IMR-90 (cell line): ENCODE measurements around the gene LIN52. TPM values are rescaled to one million over a fixed set of nuclear protein-coding genes. Genes with fewer than 3 reads are reported as not detected.
A peak's percentile ranks its signal among the peaks of the same experiment; 100 is the strongest.

ENCODE experiments used
- ATAC-seq: fragments of 200-7000 bp; cut with Tn5 transposase; 2 replicates; pipeline ENCODE4 v1.9.1; 2020; ENCODE audit warnings: low read depth, mild to moderate bottlenecking, moderate library complexity
- BruUV-seq: library from RNA; stranded (reverse); fragments of 400-500 nt; replicated peaks from 2 replicates; lab custom pipeline; 2021; lab: Mats Ljungman, UMichigan
- CTCF ChIA-PET: fragments of 300-600 bp; formaldehyde crosslinking; extraction: SDS; loops from one replicate; lab custom pipeline; 2021; ENCODE audit warnings: antibody characterized with exemption; lab: Yijun Ruan, JAX
- POLR2A ChIA-PET: fragments of 300-600 bp; sonication (Branson Sonifier 250); formaldehyde crosslinking; loops from one replicate; lab custom pipeline; 2022; ENCODE audit warnings: antibody characterized with exemption; ENCODE audit not compliant: unreplicated experiment; lab: Charles Lee
- DNase-seq: peaks from one replicate; pipeline ENCODE4 v3.0.0; 2013
- H2AFZ ChIP-seq: replicated peaks from 2 replicates; pipeline ENCODE3; 2013; ENCODE audit warnings: low read length, mild to moderate bottlenecking; ENCODE audit not compliant: poor library complexity
- H2AK5ac ChIP-seq: 2 replicates; pipeline ENCODE4 v1.6.1; 2013; ENCODE audit warnings: low read depth, low read length, inconsistent platforms
- H2AK9ac ChIP-seq: replicated peaks from 2 replicates; pipeline ENCODE3; 2013; ENCODE audit warnings: mild to moderate bottlenecking, low read depth, low read length, moderate library complexity; ENCODE audit not compliant: poor library complexity
- H2BK120ac ChIP-seq: 2 replicates; pipeline ENCODE4 v1.6.1; 2013; ENCODE audit warnings: low read depth, low read length, inconsistent platforms
- H2BK15ac ChIP-seq: 3 replicates; pipeline ENCODE4 v1.6.1; 2013; ENCODE audit warnings: low read depth, low read length, inconsistent platforms
- H2BK20ac ChIP-seq: 2 replicates; pipeline ENCODE4 v1.6.1; 2013; ENCODE audit warnings: low read depth, mild to moderate bottlenecking, inconsistent platforms, low read length, moderate library complexity
- H2BK5ac ChIP-seq: 2 replicates; pipeline ENCODE4 v1.6.1; 2013; ENCODE audit warnings: mild to moderate bottlenecking, low read depth, low read length, inconsistent platforms; ENCODE audit not compliant: poor library complexity, severe bottlenecking
- H3K14ac ChIP-seq: replicated peaks from 2 replicates; pipeline ENCODE4 v1.6.1; 2013; ENCODE audit warnings: low read depth, low read length, inconsistent platforms
- H3K18ac ChIP-seq: 2 replicates; pipeline ENCODE4 v1.6.1; 2013; ENCODE audit warnings: low read depth, low read length, control low read depth
- H3K23ac ChIP-seq: 2 replicates; pipeline ENCODE4 v1.6.1; 2013; ENCODE audit warnings: low read depth, low read length, inconsistent platforms
- H3K27ac ChIP-seq: 2 replicates; pipeline ENCODE4 v1.5.1; 2013; ENCODE audit warnings: mild to moderate bottlenecking, control low read depth, low read length; ENCODE audit not compliant: insufficient read depth
- H3K27me3 ChIP-seq: 2 replicates; pipeline ENCODE4 v1.6.1; 2013; ENCODE audit warnings: low read length; ENCODE audit not compliant: control insufficient read depth, insufficient read depth
- H3K36me3 ChIP-seq: 2 replicates; pipeline ENCODE4 v1.6.1; 2013; ENCODE audit warnings: low read length, mixed read lengths; ENCODE audit not compliant: control insufficient read depth, insufficient read depth
- H3K4ac ChIP-seq: 2 replicates; pipeline ENCODE4 v1.6.1; 2013; ENCODE audit warnings: low read depth, low read length, inconsistent platforms
- H3K4me1 ChIP-seq: 2 replicates; pipeline ENCODE4 v1.6.1; 2013; ENCODE audit warnings: low read length, mixed read lengths; ENCODE audit not compliant: control insufficient read depth, insufficient read depth
- H3K4me2 ChIP-seq: 2 replicates; pipeline ENCODE4 v1.6.1; 2013; ENCODE audit warnings: low read depth, mild to moderate bottlenecking, control low read depth, low read length, moderate library complexity
- H3K4me3 ChIP-seq: 2 replicates; pipeline ENCODE4 v1.5.1; 2013; ENCODE audit warnings: low read depth, mild to moderate bottlenecking, control low read depth, low read length, moderate library complexity; ENCODE audit not compliant: insufficient read depth
- H3K56ac ChIP-seq: 2 replicates; pipeline ENCODE4 v1.6.1; 2013; ENCODE audit warnings: low read length, inconsistent platforms; ENCODE audit not compliant: insufficient read depth; ENCODE audit errors: extremely low read depth
- H3K79me1 ChIP-seq, 2 experiments: 2 replicates each; pipeline ENCODE4 v1.6.1; 2013; ENCODE audit warnings: low read length in 2 of 2, inconsistent platforms in 1 of 2, low read depth in 1 of 2
- H3K9ac ChIP-seq: 2 replicates; pipeline ENCODE4 v1.6.1; 2013; ENCODE audit warnings: low read depth, low read length, control low read depth
- H3K9me1 ChIP-seq: 2 replicates; pipeline ENCODE4 v1.6.1; 2013; ENCODE audit warnings: low read length, inconsistent platforms; ENCODE audit not compliant: insufficient read depth
- H3K9me3 ChIP-seq: 2 replicates; pipeline ENCODE4 v1.6.1; 2013; ENCODE audit warnings: low read length; ENCODE audit not compliant: control insufficient read depth, insufficient read depth
- H4K20me1 ChIP-seq: 2 replicates; pipeline ENCODE4 v1.6.1; 2013; ENCODE audit warnings: low read length, inconsistent platforms; ENCODE audit not compliant: insufficient read depth
- H4K5ac ChIP-seq: 2 replicates; pipeline ENCODE4 v1.6.1; 2013; ENCODE audit warnings: mild to moderate bottlenecking, low read depth, low read length, control low read depth
- H4K8ac ChIP-seq, 2 experiments: 2 replicates each; pipeline ENCODE4 v1.6.1; 2013; ENCODE audit warnings: low read depth in 2 of 2, low read length in 2 of 2, control low read depth in 1 of 2, inconsistent platforms in 1 of 2
- H4K91ac ChIP-seq: 2 replicates; pipeline ENCODE4 v1.6.1; 2013; ENCODE audit warnings: low read depth, low read length, inconsistent platforms; ENCODE audit not compliant: insufficient read depth
- RAD21 ChIP-seq: IDR thresholded peaks from 2 replicates; pipeline ENCODE4 v1.6.1; 2012; ENCODE audit warnings: low read length, improper control_type of control experiment
- SMC3 ChIP-seq: fragments of 150-350 bp; IDR thresholded peaks from 2 replicates; pipeline ENCODE4 v1.6.1; 2016; ENCODE audit warnings: low read depth, mild to moderate bottlenecking, antibody characterized with exemption, low read length, moderate library complexity
- dilution Hi-C: fragments of 300-500 bp; cut with HindIII; formaldehyde crosslinking; loops from one replicate; pipeline ENCODE4 v1.14.3; 2018; ENCODE audit warnings: low sequenced_read_pairs; ENCODE audit not compliant: unreplicated experiment
- in situ Hi-C: fragments of 300-500 bp; cut with MboI; formaldehyde crosslinking; loops from 3 replicates; pipeline ENCODE4 v1.14.3; 2019; ENCODE audit warnings: low sequenced_read_pairs, inconsistent platforms, mixed read lengths
- intact Hi-C: fragments of 100-400 bp; cut with micrococcal nuclease; formaldehyde crosslinking; loops from 2 replicates; pipeline ENCODE4 v1.10.0; 2022
- polyA plus RNA-seq, 3 experiments: library from polyadenylated mRNA; depleted of rRNA; stranded (reverse); fragments of >200 nt; gene quantifications; 2 replicates each; pipeline ENCODE4 v1.2.3, GENCODE V29; 2012; ENCODE audit warnings: low replicate concordance in 1 of 3
- total RNA-seq: library from RNA; depleted of rRNA; stranded (reverse); fragments of >200 nt; gene quantifications from 2 replicates; pipeline ENCODE4 v1.2.3, GENCODE V29; 2012
- TF ChIP-seq, protein P1 (sequence below): fragments of 150-350 bp; IDR thresholded peaks from 2 replicates; pipeline ENCODE4 v1.6.1; 2017; ENCODE audit warnings: mild to moderate bottlenecking, antibody characterized with exemption, low read length, low read depth

Gene LIN52
- total and polyA plus RNA-seq, 2 of the 4 experiments (the other 2 are of a cell fraction): 6.1 to 11.5 TPM

DNA sequence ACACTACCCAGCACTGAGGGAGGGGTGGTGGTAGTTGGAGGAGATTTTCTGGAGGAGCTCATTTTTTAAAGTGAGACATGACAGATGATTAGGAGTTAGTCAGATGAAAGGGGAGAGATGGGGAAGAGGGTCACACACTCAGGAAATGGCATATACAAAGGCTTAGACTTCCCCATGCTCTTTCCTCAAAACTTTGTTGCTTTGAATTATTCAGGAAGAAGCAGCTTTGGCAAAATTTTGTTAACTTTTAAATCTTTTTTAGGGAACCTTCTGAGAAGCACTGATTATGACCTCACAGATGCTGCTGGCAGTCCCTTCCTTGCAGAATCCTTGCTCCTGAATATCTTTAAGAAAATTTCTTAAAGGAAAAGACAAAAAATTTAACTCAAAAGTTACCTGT, 20.3 kb upstream of the LIN52 start:
- in situ Hi-C loops: no loop called here
- H3K4me3 ChIP-seq: no peak overlapping the region
- no peak overlapping the region for H2AFZ ChIP-seq
- H2BK120ac ChIP-seq: no peak overlapping the region
- no peak overlapping the region; a peak in 1 of 4 replicates for H4K8ac ChIP-seq
- no peaks in the 10 kb centered on the region for H3K79me1 ChIP-seq
- H3K18ac ChIP-seq: no peak overlapping the region
- intact Hi-C loops: no loop called here
- ChIA-PET POLR2A (no interaction called here), CTCF (interaction anchor here (0.6 kb wide), 1 partner anchor 23 kb away, joined by 3 read pairs; no protein-coding TSS in a partner anchor)
- H3K56ac ChIP-seq: no peak overlapping the region
- no peak overlapping the region for H2BK5ac ChIP-seq
- no peak overlapping the region for H2BK20ac ChIP-seq
- BruUV-seq: no TSS peak
- H3K27me3 ChIP-seq: no peaks in the 10 kb centered on the region
- H2AK5ac ChIP-seq: peak overlapping the region; percentile 20; the same call in 1 of the 2 replicates
- H2BK15ac ChIP-seq: no peak overlapping the region; the same call in 2 of the 3 replicates
- no peaks in the 10 kb centered on the region for H3K9me3 ChIP-seq
- H2AK9ac ChIP-seq: no peak overlapping the region
- dilution Hi-C loops: no loop called here
- H3K36me3 ChIP-seq: peaks cover 3% of the 10 kb centered on the region; the same call in 1 of the 2 replicates
- DNase-seq (peak; percentile 4), ATAC-seq (no peak)
- H4K20me1 ChIP-seq: 0 out of 2 replicates have a peak, but pooled peaks cover 4% of the 10 kb centered on the region
- TF ChIP-seq RAD21: no peak
- TF ChIP-seq SMC3: no peak
- TF ChIP-seq, protein P1, sequence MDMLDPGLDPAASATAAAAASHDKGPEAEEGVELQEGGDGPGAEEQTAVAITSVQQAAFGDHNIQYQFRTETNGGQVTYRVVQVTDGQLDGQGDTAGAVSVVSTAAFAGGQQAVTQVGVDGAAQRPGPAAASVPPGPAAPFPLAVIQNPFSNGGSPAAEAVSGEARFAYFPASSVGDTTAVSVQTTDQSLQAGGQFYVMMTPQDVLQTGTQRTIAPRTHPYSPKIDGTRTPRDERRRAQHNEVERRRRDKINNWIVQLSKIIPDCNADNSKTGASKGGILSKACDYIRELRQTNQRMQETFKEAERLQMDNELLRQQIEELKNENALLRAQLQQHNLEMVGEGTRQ: no peak
- H4K91ac ChIP-seq: 0 out of 2 replicates have a peak overlapping the region, but pooled peaks have one; percentile 29
- H3K14ac ChIP-seq: no peak overlapping the region
- H3K4ac ChIP-seq: no peak overlapping the region
- no peak overlapping the region for H4K5ac ChIP-seq
- no peak overlapping the region for H3K27ac ChIP-seq
- H3K9ac ChIP-seq: no peak overlapping the region
- no peak overlapping the region for H3K4me2 ChIP-seq
- H3K9me1 ChIP-seq: no peaks in the 10 kb centered on the region
- H3K4me1 ChIP-seq: peaks cover 19% of the 10 kb centered on the region
- H3K23ac ChIP-seq: no peak overlapping the region
